Subcutaneous abdominal adipose tissue (tissue), 5 donors: ENCODE data around the gene PUS1.
"Not testable (repeated sequence)": the region's sequence is repeated elsewhere in the genome, so short reads cannot be mapped to it uniquely, and the experiment has no call there.

Experiments
- H3K27ac ChIP-seq: one replicate; pipeline ENCODE4 v1.7.0; 2013; ENCODE audit warnings: low read depth, mild to moderate bottlenecking, inconsistent platforms, low read length, moderate library complexity
- H3K27me3 ChIP-seq, 5 donors: one replicate each; pipeline ENCODE4 v1.7.0; 2013; ENCODE audit warnings: low read length in 5 of 5, inconsistent platforms in 1 of 5; ENCODE audit not compliant: control insufficient read depth in 5 of 5, insufficient read depth in 4 of 5
- H3K36me3 ChIP-seq, 5 donors: one replicate each; pipeline ENCODE4 v1.7.0; 2013; ENCODE audit warnings: low read length in 5 of 5; ENCODE audit not compliant: control insufficient read depth in 5 of 5, insufficient read depth in 5 of 5
- H3K4me1 ChIP-seq, 5 donors: one replicate each; pipeline ENCODE4 v1.7.0; 2013; ENCODE audit warnings: low read length in 5 of 5, mild to moderate bottlenecking in 3 of 5, moderate library complexity in 1 of 5; ENCODE audit not compliant: control insufficient read depth in 5 of 5, insufficient read depth in 5 of 5
- H3K4me3 ChIP-seq, 5 donors: one replicate each; pipeline ENCODE4 v1.7.0; 2013; ENCODE audit warnings: low read length in 5 of 5, low read depth in 1 of 5
- H3K9ac ChIP-seq, 5 donors: one replicate each; pipeline ENCODE4 v1.7.0; 2013; ENCODE audit warnings: low read length in 5 of 5, mild to moderate bottlenecking in 4 of 5, moderate library complexity in 3 of 5
- H3K9me3 ChIP-seq, 5 donors: one replicate each; pipeline ENCODE4 v1.7.0; 2013; ENCODE audit warnings: low read length in 5 of 5; ENCODE audit not compliant: control insufficient read depth in 5 of 5
- donor health status: healthy.
- donor health status: healthy.
- donor health status: healthy.
- donor health status: healthy.
- donor health status: healthy.

PUS1 gene

DNA sequence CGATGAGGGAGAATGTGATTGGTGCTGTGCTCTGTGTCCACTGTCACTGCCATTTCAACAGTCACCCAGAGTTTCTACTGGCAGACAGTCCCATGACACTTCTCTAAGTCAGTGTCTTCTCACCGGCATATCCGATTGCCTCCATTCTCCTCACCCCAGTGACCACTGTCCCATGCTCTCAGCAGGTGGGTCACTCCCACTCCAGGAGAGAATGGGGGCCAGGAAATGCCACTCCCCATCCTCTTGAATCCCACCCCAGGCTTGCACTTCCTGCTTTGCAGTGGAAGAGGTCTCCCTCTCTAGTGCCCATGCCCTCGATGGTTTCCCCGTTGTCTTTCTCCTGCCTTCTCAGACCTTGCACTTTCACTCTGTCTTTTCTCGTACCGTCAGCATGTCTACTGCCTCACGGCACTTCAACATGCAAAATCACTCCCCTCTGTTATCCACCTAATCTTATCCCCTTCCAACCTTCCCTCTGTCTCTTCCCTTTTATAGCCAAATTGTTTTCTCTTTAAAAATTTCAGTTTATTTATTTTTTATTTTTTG, 18.5 kb downstream of the PUS1 start:
- H3K9me3 ChIP-seq = no peaks in the 10 kb centered on the region
- no peak overlapping the region for H3K9ac ChIP-seq
- no peak overlapping the region for H3K4me3 ChIP-seq
- H3K36me3 ChIP-seq = peaks cover 0 to 21% (median 13%) of the 10 kb centered on the region in 5 donors
- peaks cover 0 to 23% (median 18%) of the 10 kb centered on the region in 5 donors for H3K4me1 ChIP-seq
- H3K27me3 ChIP-seq = no peaks in the 10 kb centered on the region
- H3K27ac ChIP-seq = no peak overlapping the region

DNA sequence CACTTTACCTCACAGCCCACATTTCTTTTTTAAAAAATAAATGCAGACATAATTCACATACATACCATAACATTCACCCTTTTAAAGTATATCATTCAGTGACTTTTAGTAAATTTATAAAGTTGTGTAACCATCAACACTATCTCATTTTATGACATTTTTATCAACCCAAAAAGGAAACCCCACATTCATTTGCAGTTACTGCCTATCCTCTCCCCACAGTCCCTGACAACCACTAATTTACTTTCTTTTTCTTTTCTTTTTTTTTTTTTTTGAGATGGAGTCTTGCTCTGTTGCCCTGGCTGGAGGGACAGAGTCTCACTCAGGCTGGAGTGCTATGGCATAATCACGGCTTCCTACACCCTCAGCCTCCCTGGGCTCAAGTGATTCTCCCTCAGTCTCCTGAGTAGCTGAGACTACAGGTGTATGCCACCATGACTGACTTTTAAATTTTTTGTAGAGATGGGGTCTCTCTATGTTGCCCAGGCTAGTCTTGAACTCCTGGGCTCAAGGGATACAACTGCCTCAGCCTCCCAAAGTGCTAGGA, 19.2 kb downstream of the PUS1 start:
- H3K27ac ChIP-seq = peak overlapping the region; percentile 65
- no peak overlapping the region for H3K9ac ChIP-seq
- peaks cover 0 to 15% (median 10%) of the 10 kb centered on the region in 5 donors for H3K36me3 ChIP-seq
- no peak overlapping the region for H3K4me3 ChIP-seq
- no peaks in the 10 kb centered on the region for H3K27me3 ChIP-seq
- H3K4me1 ChIP-seq = peaks cover 0 to 27% (median 20%) of the 10 kb centered on the region in 5 donors
- no peaks in the 10 kb centered on the region for H3K9me3 ChIP-seq

DNA sequence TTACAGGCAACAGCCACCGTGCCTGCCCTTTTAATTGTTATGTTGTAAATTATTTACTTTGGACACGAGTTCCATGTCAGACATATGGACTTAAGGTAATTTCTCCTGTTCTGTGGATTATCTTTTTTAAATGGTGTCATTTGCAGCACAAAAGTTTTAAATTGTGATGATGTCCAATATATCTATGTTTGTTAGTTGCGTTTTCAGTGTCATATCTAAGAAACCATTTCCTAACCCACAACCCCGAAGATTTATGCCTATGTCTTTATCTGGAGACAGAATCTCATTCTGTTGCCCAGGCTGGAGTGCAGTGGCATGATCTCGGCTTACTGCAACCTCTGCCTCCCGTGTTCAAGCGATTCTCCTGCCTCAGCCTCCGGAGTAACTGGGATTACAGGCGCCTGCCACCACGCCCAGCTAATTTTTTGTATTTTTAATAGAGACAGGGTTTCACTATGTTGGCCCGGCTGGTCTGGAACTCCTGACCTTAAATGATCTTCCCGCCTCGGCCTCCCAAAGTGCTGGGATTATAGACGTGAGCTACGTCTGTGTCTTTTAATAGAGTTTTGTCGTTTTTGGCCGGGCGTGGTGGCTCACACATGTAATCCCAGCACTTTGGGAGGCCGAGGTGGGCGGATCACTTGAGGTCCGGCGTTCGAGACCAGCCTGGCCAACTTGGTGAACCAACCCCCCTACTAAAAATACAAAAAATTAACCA, 19.8 kb downstream of the PUS1 start:
- peak overlapping the region in 1 of 5 donors; percentile 7 for H3K9ac ChIP-seq
- H3K27ac ChIP-seq = peak overlapping the region; percentile 65
- H3K4me1 ChIP-seq = peaks cover 0 to 27% (median 20%) of the 10 kb centered on the region in 5 donors
- H3K36me3 ChIP-seq, H3K27me3 ChIP-seq, H3K9me3 ChIP-seq: not testable (repeated sequence)
- peak overlapping the region; percentile 40 to 62 (median 55) for H3K4me3 ChIP-seq

DNA sequence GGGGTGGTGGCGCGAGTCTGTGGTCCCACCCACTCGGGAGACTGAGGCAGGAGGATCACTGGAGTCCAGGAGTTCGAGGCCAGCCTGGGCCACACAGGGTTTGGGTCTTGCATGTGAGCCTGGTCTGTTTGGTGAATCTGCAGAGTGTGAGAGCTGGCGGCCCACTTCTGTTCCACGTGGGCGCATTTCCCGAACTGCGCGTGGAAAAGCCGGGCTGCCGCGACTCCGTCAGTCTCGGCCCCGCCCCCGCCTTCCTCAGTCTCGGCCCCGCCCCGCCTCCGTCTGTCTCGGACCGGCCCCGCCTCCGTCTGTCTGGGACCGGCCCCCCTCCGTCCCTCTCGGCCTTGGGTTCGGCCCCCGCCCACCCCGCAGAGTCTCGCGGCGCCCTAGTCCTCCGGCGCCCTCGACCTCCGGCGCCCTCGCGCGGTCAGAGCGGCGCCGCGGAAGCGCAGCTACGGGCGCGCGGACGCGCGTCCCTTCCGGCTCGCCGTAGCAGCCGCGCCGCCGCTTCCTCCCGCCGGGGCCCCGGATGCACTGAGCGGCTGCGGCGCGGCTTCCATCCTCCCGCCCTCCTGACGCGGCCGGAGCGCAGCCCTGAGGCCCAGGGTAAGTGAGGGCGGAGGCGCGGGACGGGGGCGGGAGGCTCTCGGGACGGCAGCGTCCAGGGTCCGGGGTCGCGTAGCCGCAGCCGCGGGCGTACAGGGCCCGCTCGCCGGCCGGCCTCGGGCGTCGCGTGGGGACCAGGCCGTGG, 20.5 kb downstream of the PUS1 start, which contains the start of gene EP400:
Gene EP400, plus strand, starts transcription at position 512 of the 751 bp plus-strand sequence. CDS start 10,678 bp downstream, outside the sequence.
- Histone ChIP-seq H3K9me3 (no peaks in the 10 kb centered on the region), H3K27me3 (no peaks in the 10 kb centered on the region), H3K4me1 (peaks cover 0 to 27% (median 20%) of the 10 kb centered on the region in 5 donors), H3K36me3 (peaks cover 0 to 4% (median 3%) of the 10 kb centered on the region in 5 donors), H3K4me3 (peak within 1 kb of the TSS; percentile 40 to 85 (median 76)), H3K9ac (peak within 1 kb of the TSS in 4 of 5 donors; percentile 66 to 94 (median 86)), H3K27ac (peak within 1 kb of the TSS; percentile 65)

DNA sequence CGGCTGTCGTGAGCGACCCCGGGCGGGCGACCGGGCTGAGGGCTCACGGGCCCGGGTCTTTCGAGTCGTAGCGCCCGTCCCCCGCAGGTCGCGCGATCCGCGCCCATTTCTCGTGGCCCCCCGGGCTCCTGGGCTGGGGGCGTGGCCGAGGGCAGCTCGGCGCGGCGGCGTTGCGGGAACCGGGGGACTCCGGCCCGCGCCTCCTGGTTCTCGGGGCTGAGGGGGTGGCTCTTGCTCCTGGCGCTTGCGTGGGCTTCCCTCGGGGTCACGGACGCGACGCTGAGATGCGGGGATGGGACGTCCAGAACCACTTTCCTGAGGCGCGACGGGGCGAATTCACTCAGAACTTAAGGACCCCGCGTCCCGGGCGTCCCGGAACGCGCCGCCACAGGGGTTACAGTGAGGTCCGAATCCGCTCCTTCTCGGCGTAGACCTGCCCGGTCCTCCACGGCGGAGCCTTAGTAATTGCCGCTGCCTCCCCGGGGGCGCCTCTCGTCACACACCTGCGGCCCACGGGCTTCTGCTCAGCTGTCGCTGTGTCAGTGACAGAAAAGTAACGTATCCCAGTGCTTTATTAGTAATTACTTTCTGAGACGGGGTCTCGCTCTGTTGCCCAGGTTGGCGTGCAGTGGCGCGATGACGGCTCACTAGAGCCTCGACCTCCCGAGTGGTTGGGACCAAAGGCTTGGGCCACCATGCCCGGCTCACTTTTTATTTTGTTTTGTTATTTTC, 21.3 kb downstream of the PUS1 start:
- Histone ChIP-seq H3K27me3 (no peaks in the 10 kb centered on the region), H3K9ac (peak overlapping the region in 4 of 5 donors; percentile 66 to 94 (median 86)), H3K27ac (peak overlapping the region; percentile 62), H3K9me3 (no peaks in the 10 kb centered on the region), H3K4me3 (peak overlapping the region in 4 of 5 donors; percentile 70 to 85 (median 79)), H3K36me3 (no peaks in the 10 kb centered on the region), H3K4me1 (peaks cover 0 to 27% (median 20%) of the 10 kb centered on the region in 5 donors)

DNA sequence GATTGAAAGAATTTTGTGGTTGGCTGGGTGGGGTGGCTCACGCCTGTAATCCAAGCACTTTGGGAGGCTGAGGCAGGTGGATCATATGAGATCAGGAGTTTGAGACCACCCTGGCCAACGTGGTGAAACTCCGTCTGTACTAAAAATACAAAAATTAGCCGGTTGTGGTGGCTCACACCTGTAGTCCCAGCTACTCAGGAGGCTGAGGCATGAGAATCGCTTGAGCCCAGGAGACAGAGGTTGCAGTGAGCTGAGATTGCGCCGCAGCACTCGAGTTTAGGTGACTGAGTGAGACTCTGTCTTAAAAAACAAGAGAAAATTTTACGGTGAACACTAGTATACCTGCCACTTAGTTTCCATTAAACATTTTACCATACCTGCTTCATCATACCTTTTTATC, 24.7 kb downstream of the PUS1 start:
- H3K27me3 ChIP-seq, H3K36me3 ChIP-seq, H3K9ac ChIP-seq, H3K9me3 ChIP-seq, H3K4me3 ChIP-seq, H3K27ac ChIP-seq: not testable (repeated sequence)
- H3K4me1 ChIP-seq = peaks cover 0 to 44% (median 27%) of the 10 kb centered on the region in 5 donors

DNA sequence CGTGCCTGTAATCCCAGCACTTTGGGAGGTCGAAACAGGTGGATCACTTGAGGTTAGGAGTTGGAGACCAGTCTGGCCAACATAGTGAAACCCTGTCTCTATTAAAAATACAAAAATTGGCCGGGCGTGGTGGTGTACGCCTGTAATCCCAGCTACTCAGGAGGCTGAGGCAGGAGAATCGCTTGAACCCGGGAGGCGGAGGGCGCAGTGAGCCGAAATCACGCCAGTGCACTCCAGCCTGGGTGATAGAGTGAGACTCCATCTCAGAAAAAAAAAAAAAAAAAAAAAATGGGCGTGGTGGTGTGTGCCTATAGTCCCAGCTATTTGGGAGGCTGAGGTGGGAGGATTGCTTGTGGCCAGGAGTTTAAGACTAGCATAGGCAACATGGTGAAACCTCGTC, 25.4 kb downstream of the PUS1 start:
- H3K4me1 ChIP-seq = peaks cover under 1 to 45% (median 31%) of the 10 kb centered on the region in 5 donors

DNA sequence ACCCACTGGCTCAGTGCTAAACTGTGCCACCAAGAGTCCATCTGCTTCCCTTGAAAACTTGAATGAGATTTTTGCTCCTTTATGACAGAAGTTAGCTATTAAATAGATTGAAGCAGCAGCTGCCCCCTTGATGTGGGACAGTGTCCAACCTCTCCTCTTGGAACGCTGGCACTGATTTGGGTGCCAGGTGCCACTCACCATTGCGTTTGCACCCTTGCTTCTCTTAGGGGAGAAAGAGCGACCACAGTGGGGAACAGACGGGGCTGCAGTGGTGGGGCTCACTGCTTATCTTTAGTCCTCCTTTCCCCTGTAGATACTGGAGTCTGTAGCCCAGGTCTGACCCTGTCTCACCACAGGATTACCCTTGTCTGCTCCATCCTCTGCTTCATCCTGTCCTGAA, 30.0 kb downstream of the PUS1 start:
- Histone ChIP-seq H3K9me3 (no peaks in the 10 kb centered on the region), H3K36me3 (peaks cover 8 to 13% (median 9%) of the 10 kb centered on the region in 5 donors), H3K27ac (no peak overlapping the region), H3K9ac (no peak overlapping the region), H3K27me3 (no peaks in the 10 kb centered on the region), H3K4me1 (peaks cover 6 to 32% (median 24%) of the 10 kb centered on the region in 5 donors), H3K4me3 (no peak overlapping the region)

More for the DNA sequence above, 25.4 kb downstream of the PUS1 start:
- H3K9me3 ChIP-seq, H3K4me3 ChIP-seq, H3K27me3 ChIP-seq, H3K36me3 ChIP-seq, H3K27ac ChIP-seq: not testable (repeated sequence)
- peak overlapping the region in 1 of 5 donors; percentile 11 for H3K9ac ChIP-seq
